Endothelial cell of hepatic sinusoid (primary cell): ENCODE results near the gene ZNF761.
"Not testable (repeated sequence)": the region's sequence is repeated elsewhere in the genome, so short reads cannot be mapped to it uniquely, and the experiment has no call there.

ENCODE experiments used
- in situ Hi-C: cut with HindIII; loops from 2 replicates; pipeline ENCODE4 v1.10.0; 2017; ENCODE audit warnings: low sequenced_read_pairs

ZNF761 gene

DNA sequence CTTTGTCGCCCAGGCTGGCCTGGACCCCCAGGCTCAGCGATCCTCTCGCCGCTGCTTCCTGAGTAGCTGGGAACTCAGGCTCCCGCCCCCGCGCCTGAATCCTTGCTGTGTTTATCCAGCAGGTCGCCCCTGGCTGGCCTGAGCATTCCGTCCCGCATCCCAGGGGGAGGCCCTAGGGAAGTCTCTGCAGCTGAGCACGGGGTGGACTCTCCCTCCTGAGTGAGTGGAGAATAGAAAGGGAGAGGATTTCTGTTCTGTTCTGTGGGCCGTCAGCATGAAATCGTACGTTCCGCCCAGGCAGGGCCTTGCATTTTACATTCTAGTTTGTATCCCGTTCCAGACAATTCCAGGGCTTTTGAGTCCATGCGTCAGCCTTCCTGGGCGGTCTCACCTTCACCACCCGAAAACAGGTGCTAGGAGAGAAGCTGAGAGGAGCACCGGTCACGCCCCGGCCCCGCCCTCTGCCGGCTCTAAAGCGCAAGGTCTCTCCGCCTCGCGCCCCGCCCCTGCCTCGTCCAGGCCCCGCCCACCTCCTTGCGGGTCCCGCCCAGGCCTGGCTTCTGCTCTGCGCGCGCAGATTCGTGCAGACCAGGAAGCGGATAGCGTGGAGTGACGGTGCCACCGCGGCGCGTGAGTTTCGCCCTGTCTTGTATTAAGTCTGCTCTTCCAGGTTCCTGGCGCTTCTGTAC is at the start of gene ZNF761:
Gene ZNF761 (plus strand): TSS at position 586 of the 689 bp plus-strand sequence. CDS start 15,285 bp downstream, outside the sequence.
- in situ Hi-C loops = no loop called here

DNA sequence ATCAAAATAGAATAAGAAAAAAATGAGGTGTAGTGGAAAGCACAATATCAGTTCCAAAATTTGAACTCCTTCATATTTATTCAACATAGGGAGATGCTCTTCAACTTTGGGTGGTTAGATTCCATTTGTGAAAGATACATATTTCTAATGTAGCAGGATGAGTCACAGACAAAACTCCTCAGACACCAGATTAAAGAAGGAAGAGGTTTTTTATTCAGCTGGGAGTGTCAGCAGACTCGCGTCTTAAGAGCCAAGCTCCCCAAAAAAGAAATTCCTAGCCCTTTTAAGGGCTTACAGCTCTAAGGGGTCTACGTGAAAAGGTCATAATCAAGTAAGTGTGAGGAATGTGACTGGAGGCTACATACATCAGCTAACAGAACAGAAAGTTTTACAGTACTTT is 43.6 kb upstream of the ZNF761 start:
- in situ Hi-C loops = no loop called here

DNA sequence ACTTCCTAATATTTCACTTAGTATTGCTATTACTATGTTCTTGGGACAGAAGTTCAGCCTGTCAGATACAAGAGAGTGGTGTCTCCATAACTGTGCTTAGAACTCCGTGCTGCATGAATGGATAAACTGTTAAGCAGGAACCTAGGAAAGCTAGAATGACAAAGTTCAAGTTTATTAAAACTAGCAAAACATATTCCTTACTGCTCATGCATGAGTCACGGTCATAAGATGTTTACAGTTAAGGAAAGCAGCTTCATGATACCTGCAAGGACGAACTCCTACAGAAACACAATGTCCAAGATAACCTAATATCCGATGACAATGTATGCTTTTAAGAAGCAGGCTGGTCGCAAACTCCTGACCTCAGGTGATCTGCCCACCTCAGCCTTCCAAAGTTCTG is 42.9 kb upstream of the ZNF761 start:
- in situ Hi-C loops = no loop called here

DNA sequence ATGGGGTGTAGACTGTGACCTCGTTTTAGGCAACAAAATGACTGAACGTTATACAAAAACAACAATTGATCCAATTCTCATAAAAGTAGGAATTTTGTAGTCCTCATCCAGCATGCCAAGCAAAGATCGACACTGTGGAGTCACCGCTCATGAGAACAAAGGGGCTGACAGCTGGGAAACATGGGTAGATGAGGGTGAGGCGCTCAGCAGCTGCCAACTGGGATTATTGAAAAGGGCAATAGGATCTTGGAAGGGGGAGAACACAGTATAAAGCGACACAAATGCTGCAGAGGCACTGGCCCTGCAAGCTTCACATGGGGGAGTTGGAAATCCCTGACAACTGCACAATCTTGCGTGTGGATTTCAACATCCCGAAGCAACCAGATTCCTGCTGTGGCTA is 42.2 kb upstream of the ZNF761 start:
- in situ Hi-C loops = no loop called here

DNA sequence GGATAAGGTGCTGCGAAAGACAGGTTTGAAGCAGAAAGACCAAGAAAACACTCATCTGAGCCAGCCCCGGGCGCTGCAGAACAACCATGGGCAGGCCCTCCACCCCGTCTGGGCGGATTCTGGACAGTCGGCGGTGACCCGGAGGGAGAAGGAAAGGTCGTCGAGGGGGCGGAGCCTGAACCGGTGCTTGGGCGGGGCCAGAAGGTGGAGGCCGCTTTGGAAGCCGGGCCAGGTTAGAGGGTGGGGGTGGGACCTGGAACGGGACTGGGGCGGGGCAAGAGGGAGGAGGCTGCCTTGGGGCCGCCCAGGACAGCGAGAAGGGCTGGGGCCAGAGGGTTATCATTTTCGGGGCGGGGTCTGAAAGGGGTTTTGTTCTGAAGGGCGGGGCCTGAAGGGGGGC is 41.8 kb upstream of the ZNF761 start:
- in situ Hi-C loops = no loop called here

DNA sequence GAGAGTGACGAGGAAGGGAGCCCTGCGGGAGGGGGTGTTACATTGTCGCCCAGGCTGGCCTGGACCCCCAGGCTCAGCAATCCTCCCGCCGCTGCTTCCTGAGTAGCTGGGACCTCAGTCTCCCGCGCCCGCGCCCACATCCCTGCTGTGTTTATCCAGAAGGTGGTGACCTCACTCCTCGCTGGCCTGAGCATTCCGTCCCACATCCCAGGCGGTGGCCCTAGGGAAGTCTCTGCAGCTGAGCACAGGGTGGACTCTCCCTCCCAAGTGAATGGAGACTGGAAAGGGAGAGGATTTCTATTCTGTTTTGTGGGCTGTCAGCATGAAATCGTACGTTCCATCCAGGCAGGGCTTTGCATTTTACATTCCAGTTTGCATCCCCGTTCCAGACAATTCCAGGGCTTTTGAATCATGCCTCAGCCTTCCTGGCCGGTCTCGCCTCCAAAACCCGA is 37.2 kb upstream of the ZNF761 start:
- in situ Hi-C loops = no loop called here

DNA sequence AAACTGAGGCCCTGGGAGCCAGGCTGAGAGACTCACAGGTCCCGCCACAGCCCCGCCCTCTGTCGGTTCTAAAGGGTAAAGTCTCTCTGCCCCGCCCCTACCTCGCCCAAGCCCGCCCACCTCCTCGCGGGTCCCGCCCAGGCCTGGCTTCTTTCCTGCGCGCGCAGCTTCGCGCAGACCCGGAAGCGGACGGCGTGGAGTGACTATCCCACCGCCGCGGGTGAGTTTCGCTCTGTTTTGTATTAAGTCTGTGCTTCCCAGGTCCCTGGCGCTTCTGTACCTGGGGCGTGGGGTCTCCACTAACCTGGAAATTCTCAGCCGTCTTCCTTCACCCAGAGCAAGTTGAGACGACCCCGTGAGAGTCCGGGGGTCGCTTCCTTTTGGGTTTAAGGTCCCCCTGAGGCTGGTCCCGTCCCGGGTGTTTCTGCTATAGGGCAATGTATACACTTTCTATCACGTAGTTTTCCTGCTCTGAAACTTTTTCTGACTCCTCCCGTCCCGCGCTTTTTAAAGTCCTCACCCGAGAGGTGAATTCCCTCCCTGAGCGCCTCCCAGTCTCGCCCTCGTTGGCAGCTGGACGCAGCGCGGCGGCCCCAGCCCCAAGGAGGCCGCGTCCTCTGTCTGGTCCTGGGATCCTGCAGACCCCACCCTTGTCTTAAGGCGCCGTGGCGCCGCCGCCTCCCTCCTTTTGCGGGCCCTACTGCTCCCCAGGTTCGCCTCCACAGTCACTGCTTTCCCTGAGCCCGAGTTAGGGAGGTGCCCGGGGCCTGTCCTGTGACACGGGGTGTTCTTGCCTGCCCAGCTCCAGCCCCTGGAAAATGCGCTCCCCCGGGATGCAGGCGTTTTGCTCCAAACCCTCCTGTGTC is 36.6 kb upstream of the ZNF761 start, which contains the start of gene ZNF765:
Gene ZNF765 (plus strand): TSS at position 176 of the 866 bp plus-strand sequence. CDS start 2,867 bp downstream, outside the sequence.
- in situ Hi-C loops = no loop called here

DNA sequence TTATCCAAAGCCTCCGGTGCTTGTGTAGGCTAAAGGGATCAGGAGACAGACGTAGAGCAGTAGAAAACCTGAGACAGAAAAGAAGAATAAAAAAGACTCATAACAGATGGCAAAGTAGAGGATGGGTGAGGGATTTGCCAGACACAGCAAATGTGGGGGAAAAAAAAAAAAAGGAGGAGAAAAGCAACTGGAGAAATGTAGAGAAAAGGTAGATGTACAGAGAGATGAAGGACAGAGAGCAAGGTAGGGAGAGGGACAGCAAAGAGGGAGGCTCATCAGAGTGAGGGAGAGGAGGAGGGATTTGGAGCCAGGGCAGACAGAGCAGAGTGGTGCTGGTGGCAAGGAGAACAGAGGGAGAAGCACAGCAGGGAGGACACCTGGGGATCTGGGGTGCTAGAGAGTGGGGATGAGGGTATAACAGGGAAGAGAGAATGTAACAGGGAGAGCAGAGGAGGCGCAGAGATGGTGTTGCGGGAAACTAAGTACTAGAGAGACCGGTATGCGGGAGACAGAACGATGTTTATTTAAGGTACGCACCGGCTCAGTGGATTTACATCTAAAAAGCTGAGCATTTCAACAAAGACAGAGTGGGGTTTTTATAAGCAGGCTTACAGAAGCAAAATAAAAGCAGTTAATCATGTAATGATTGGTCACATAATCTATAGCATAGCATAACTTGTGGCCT is 35.8 kb upstream of the ZNF761 start:
- in situ Hi-C loops = not testable (repeated sequence)

DNA sequence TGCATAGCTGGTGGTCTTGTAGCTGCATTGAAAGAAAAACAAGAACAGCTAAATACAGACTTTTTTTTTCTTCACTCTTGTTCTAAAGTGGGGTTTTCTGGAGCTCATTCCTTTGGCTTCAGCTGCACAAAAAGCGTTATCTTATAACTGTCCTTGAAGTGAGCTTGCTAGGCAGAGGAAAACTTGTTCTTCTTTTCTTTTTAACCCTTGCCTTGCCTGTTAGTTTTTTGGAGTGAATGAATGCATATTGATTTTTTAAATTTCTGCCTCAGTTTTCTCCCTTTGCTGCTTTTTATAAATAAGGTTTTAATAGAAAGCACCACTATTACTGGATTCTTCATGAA is 35.3 kb upstream of the ZNF761 start:
- in situ Hi-C loops = no loop called here

DNA sequence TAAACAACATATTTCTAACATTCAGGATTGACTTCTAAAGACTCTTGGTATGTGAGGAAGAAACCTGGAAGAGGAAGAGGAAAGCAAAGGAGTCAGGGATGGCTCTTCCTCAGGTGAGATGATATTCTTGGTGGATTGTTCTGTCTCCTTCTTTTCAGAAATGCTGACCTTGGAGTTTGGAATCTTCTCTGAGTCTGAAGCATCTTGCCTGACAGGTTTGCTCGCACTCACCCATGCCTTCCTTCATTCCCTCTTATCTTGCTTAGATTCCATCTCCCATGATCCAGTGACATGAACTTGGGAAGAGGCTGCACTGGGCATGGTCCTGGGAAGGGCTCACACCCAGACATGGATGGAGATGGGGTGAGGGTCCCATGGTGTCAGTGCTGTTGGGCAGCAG is 33.9 kb upstream of the ZNF761 start:
- in situ Hi-C loops = not testable (repeated sequence)

DNA sequence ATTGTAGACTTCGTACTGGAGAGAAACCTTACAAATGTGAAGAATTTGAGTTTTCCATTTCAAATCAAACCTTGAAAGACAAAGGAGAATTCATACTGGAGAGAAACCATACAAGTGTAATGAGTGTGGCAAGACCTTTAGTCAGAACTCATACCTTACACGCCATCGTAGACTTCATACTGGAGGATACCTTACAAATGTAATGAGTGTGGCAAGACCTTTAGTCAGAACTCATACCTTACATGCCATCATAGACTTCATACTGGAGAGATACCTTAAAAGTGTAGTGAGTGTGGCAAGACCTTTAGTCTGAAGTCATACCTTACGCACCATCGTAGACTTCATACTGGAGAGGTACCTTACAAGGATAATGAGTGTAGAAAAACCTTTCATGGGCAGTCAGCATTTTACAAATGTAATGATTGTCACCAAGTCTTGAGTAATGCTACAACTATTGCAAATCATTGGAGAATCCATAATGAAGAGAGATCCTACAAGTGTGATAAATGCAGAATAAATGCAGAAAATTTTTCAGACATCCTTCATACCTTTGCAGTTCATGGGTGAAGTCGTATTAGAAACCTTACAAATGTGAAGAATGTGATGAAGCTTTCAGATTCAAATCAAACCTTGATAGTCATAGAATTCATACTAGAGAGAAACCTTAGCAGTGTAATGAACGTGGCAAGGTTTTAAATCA is 22.1 kb upstream of the ZNF761 start:
- in situ Hi-C loops = no loop called here

DNA sequence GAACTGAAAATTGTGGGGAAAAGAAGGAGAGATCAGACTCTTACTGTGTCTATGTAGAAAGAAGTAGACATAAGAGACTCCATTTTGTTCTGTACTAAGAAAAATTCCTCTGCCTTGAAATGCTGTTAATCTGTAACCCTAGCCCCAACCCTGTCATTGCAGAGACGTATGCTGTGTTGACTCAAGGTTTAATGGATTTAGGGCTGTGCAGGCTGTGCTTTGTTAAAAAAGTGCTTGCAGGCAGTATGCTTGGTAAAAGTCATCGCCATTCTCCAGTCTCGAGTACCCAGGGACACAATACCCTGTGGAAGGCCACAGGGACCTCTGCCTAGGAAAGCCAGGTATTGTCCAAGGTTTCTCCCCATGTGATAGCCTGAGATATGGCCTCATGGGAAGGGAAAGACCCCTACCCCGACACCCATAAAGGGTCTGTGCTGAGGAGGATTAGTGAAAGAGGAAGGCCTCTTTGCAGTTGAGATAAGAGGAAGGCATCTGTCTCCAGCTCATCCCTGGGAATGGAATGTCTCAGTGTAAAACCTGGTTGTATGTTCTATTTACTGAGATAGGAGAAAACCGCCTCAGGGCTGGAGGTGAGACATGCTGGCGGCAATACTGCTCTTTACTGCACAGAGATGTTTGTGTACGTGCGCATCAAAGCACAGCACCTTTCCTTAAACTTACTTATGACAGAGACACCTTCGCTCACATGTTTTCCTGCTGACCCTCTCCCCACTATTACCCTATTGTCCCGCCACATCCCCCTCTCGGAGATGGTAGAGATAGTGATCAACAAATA is 11.1 kb upstream of the ZNF761 start:
- in situ Hi-C loops = not testable (repeated sequence)

DNA sequence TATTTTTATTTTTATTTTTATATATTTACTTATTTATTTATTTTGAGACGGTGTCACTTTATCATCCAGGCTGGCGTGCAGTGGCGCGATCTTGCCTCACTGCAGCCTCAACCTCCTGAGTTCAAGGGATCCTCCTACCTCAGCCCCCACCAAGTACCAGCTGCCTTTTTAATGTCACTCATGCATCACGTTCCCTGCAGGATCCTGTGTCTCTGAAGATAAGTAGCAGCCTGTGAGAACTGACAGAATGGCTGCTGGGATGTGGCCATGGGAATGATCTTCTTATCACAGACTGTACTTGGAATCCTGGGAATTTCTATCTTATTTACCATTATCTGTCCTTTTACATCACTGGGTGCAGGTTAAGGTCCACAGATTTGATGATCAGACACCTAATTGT is 9.2 kb upstream of the ZNF761 start:
- in situ Hi-C loops = no loop called here

DNA sequence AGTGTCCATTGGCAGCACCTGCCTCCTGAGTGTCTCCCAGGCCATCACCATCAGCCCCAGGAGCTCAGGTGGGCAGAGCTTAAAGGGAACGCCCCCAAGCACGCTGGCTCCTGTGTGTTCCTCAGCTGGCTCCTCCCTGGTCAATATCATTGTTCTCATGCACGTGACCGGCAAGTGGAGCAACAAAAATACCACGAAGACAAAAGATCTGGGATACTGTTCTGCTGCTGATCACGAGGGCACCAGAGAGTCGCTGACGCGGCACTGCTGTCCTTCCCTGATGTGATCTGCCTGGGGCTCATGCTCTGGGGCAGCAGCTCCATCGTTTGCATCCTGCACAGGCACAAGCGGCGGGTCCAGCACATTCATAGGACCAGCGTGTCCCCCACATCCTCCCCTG is 8.7 kb upstream of the ZNF761 start:
- in situ Hi-C loops = not testable (repeated sequence)

DNA sequence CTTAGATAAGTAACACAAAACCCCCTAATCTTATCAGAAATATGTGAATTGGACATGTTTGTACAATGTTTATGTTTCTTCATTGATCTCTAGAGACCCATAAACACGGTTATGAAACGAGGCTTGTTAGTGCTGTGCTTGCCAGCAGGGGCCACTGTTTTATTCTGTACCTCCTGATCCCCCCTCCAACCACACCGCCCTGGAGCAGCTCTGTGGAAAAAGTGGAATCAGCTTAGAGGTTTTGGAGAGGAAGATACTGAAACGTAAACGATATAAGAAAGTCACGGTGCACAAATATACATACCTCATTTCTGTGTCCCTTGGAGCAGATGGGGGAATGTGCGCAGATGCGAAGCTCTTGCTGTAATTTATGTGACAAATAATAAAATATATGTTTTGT is 8.1 kb upstream of the ZNF761 start:
- in situ Hi-C loops = not testable (repeated sequence)

DNA sequence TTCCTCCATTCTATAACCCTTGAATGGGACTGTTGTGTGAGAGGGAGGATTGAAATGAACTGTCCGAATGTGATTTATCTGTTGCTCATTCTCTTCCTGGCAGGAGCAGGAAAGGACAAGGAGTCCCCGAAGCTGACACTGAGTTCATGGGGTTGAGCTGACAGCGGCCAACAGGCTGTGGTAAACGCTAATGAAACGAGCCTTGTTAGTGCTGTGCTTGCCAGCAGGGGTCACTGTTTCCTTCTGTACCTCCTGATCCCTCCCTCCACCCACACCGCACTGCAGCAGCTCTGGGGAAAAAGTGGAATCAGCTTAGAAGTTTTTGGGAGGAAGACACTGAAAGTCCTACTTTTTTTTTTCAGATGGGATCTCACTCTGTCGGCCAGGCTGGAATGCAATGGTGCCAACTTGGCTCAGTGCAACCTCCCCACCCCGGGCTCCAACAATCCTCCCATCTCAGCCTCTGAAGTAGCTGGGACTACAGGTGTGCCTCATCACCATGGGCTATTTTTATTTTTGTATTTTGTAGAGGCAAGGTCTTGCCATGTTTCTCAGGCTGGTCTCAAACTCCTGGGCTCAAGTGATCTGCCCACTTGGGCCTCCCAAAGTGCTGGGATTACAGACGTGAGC is 6.7 kb upstream of the ZNF761 start:
- in situ Hi-C loops = no loop called here

DNA sequence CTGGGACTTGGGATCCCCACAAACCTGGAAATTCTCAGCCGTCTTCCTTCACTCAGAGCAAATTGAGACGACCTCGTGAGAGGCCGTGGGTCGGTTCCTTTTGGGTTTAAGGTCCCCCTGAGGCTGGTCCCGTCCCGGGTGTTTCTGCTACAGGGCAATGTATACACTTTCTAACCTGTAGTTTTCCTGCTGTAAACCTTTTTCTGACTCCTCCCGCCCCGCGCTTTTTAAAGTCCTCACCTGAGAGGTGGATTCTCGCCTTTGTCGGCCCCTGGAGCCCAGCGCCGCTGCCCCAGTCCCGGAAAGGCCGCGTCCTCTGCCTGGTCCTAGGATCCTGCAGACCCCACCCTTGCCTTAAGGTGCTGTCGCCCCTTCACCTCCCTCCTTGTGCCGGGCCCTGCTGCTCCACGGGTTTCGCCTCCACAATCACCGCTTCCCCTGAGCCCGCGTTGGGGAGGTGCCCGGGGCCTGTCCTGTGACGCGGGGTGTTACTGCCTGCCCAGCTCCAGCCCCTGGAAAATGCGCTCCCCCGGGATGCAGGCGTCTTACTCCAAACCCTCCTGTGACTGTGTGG is 391 bp downstream of the ZNF761 start:
- in situ Hi-C loops = no loop called here

DNA sequence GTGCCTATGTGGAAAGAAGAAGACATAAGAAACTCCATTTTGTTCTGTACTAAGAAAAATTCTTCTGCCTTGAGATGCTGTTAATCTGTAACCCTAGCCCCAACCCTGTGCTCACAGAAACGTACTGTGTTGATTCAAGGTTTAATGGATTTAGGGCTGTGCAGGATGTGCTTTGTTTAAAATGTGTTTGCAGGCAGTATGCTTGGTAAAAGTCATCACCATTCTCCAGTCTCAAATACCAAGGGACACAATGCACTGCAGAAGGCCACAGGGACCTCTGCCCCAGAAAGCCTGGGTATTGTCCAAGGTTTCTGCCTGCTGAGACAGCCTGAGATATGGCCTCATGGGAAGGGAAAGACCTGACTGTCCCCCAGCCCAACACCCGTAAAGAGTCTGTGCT is 12.0 kb downstream of the ZNF761 start:
- in situ Hi-C loops = not testable (repeated sequence)

DNA sequence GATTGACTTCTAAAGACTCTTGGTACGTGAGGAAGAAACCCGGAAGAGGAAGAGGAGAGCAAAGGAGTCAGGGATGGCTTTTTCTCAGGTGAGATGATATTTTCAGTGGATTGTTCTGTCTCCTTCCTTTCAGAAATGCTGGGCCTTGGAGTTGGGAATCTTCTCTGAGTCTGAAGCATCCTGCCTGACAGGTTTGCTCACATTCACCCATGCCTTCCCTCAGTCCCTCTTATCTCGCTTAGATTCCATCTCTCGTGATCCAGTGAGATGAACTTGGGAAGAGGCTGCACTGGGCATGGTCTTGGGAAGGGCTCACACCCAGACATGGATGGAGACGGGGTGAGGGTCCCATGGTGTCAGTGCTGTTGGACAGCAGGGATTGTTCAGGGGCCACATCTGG is 15.4 kb downstream of the ZNF761 start:
- in situ Hi-C loops = not testable (repeated sequence)
